ENCODE data around the gene LCAT. TPM values are rescaled to one million over a fixed set of nuclear protein-coding genes. Genes with fewer than 3 reads are reported as not detected.

LCAT gene
- total and polyA plus RNA-seq, 4 donors: 45.7 to 201 (median 113) TPM

GRCh38 chr16:67922221-67922620 lies 21.7 kb downstream of the LCAT start:
- Histone ChIP-seq H3K27ac (ENCODE audit: low read depth in 1 of 2, low read length in 2 of 2) (no peak overlapping the region), H3K4me1 (ENCODE audit: control insufficient read depth in 4 of 4, insufficient read depth in 4 of 4, low read length in 3 of 4) (peaks cover 0 to 5% (median under 1%) of the 10 kb centered on the region in 4 donors)

GRCh38 chr16:67919622-67920221 lies 24.2 kb downstream of the LCAT start:
- peaks cover 0 to 16% (median 4%) of the 10 kb centered on the region in 4 donors for H3K36me3 ChIP-seq (ENCODE audit: control insufficient read depth in 4 of 4, insufficient read depth in 3 of 4, low read depth in 1 of 4, low read length in 3 of 4)
- no peak for DNase-seq (ENCODE audit: low spot score)
- no peak for TF ChIP-seq HNF4A (conservative IDR thresholded peaks at IDR 0.05)
- TF ChIP-seq TAF1 (conservative IDR thresholded peaks at IDR 0.05): no peak
- no peak for TF ChIP-seq ZBTB33 (IDR thresholded peaks at IDR 0.05)
- no peak for TF ChIP-seq RAD21 (IDR thresholded peaks at IDR 0.05)
- no peak for TF ChIP-seq SP1 (IDR thresholded peaks at IDR 0.05)
- no peak for TF ChIP-seq EGR1 (IDR thresholded peaks at IDR 0.05; ENCODE audit: low read depth in 2 of 2)
- TF ChIP-seq GABPA (IDR thresholded peaks at IDR 0.05 in 1 of 2, conservative IDR thresholded peaks at IDR 0.05 in 1 of 2): no peak
- TF ChIP-seq REST (IDR thresholded peaks at IDR 0.05): no peak
- no peak for TF ChIP-seq YY1 (IDR thresholded peaks at IDR 0.05)
- TF ChIP-seq JUND (IDR thresholded peaks at IDR 0.05): no peak
- no peak for TF ChIP-seq CTCF (IDR thresholded peaks at IDR 0.05; ENCODE audit: low read depth, low read length, missing input control)
- no peak for TF ChIP-seq HNF4G (IDR thresholded peaks at IDR 0.05)
- no peak for TF ChIP-seq ATF3 (IDR thresholded peaks at IDR 0.05)
- TF ChIP-seq NR2F2 (IDR thresholded peaks at IDR 0.05): no peak
- no peak for TF ChIP-seq MAX (IDR thresholded peaks at IDR 0.05)
- no peak for TF ChIP-seq RXRA (IDR thresholded peaks at IDR 0.05)
- no peak for TF ChIP-seq FOXA2 (IDR thresholded peaks at IDR 0.05)
- TF ChIP-seq FOXA1 (IDR thresholded peaks at IDR 0.05): no peak
- 93% methylated on average over 6 of the region's 6 CpGs for WGBS
- no peak overlapping the region for H3K9ac ChIP-seq (ENCODE audit: low read depth in 1 of 2, low read length in 2 of 2)
- H3K27me3 ChIP-seq (ENCODE audit: control insufficient read depth in 4 of 4, insufficient read depth in 4 of 4, low read length in 3 of 4): no peaks in the 10 kb centered on the region
- H3K27ac ChIP-seq (ENCODE audit: low read depth in 1 of 2, low read length in 2 of 2): no peak overlapping the region
- no peak overlapping the region for H3K4me3 ChIP-seq (ENCODE audit: low read depth in 1 of 3, low read length in 3 of 3)
- H3K9me3 ChIP-seq (ENCODE audit: control insufficient read depth in 4 of 4, low read length in 3 of 4): no peaks in the 10 kb centered on the region
- H3K4me1 ChIP-seq (ENCODE audit: control insufficient read depth in 4 of 4, insufficient read depth in 4 of 4, low read length in 3 of 4): peaks cover 11 to 30% (median 25%) of the 10 kb centered on the region in 4 donors

More at GRCh38 chr16:67922221-67922620, 21.7 kb downstream of the LCAT start:
- Histone ChIP-seq H3K27me3 (ENCODE audit: control insufficient read depth in 4 of 4, insufficient read depth in 4 of 4, low read length in 3 of 4) (no peaks in the 10 kb centered on the region), H3K36me3 (ENCODE audit: control insufficient read depth in 4 of 4, insufficient read depth in 3 of 4, low read depth in 1 of 4, low read length in 3 of 4) (peaks cover 0 to 17% (median 4%) of the 10 kb centered on the region in 4 donors), H3K9me3 (ENCODE audit: control insufficient read depth in 4 of 4, low read length in 3 of 4) (no peaks in the 10 kb centered on the region), H3K4me3 (ENCODE audit: low read depth in 1 of 3, low read length in 3 of 3) (no peak overlapping the region), H3K9ac (ENCODE audit: low read depth in 1 of 2, low read length in 2 of 2) (no peak overlapping the region)
- 85% methylated on average over 5 of the region's 5 CpGs for WGBS
- TF ChIP-seq GABPA (IDR thresholded peaks at IDR 0.05 in 1 of 2, conservative IDR thresholded peaks at IDR 0.05 in 1 of 2) (no peak), CTCF (IDR thresholded peaks at IDR 0.05; ENCODE audit: low read depth, low read length, missing input control) (no peak)
- no peak for DNase-seq (ENCODE audit: low spot score)

All from liver (tissue), 9 donors.